ENCODE data around the gene SMG9.

Gene SMG9

GRCh38 chr19:43720936-43721335 lies 33.8 kb downstream of the SMG9 start:
- no peak for DNase-seq (ENCODE audit: extremely low read depth, low read depth)
- no peak for TF ChIP-seq CTCF (IDR thresholded peaks at IDR 0.05; ENCODE audit: low read depth, low read length)

GRCh38 chr19:43719918-43720317 lies 34.8 kb downstream of the SMG9 start:
- no peak for TF ChIP-seq CTCF (IDR thresholded peaks at IDR 0.05; ENCODE audit: low read depth, low read length)
- no peak for DNase-seq (ENCODE audit: extremely low read depth, low read depth)

GRCh38 chr19:43719378-43719868 lies 35.3 kb downstream of the SMG9 start:
- no peak for DNase-seq (ENCODE audit: extremely low read depth, low read depth)
- TF ChIP-seq CTCF (IDR thresholded peaks at IDR 0.05; ENCODE audit: low read depth, low read length), result no peak

DNA sequence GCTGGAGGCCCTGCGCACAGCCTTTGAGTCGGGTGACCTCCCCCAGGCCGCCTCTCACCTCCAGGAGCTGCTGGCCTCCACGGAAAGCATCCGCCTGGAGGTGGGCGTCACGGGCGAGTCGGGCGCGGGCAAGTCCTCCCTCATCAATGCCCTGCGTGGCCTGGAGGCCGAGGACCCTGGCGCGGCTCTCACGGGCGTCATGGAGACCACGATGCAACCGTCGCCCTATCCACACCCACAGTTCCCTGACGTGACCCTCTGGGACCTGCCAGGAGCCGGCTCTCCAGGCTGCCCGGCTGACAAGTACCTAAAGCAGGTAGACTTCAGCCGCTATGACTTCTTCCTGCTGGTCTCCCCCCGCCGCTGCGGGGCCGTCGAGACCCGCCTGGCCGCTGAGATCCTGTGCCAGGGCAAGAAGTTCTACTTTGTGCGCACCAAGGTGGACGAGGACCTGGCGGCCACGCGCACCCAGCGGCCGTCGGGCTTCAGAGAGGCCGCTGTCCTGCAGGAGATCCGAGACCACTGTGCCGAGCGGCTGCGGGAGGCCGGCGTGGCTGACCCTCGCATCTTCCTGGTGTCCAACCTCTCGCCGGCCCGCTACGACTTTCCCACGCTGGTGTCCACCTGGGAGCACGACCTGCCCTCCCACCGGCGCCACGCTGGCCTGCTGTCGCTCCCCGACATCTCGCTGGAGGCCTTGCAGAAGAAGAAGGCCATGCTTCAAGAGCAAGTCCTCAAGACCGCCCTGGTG lies 36.0 kb downstream of the SMG9 start:
- no peak for TF ChIP-seq CTCF (IDR thresholded peaks at IDR 0.05; ENCODE audit: low read depth, low read length)
- no peak for DNase-seq (ENCODE audit: extremely low read depth, low read depth)

DNA sequence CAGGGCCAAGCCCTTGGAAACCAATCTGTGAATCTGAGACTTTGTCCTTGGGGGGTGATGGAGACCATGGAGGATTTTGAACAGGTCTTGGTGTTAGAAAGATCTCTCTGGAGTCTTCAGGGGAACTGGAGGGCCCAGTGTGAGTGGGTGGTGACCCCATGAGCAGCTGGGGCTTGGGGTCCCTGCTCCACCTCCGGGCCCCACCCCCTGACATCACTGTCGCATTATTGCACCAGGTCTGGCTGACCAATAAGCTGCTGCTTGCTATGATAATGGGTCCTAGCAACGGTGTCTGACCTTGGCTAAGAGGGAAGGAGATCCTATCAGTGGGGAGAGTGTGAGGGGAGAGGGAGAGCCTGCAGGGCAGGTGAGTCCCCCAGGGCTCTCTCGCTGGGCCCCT lies 39.0 kb downstream of the SMG9 start, which contains the start of gene IRGC:
TSS of gene IRGC (plus strand) at position 301 of the 400 bp plus-strand sequence. CDS start 2,483 bp downstream, outside the sequence.
- no peak for TF ChIP-seq CTCF (IDR thresholded peaks at IDR 0.05; ENCODE audit: low read depth, low read length)
- no peak for DNase-seq (ENCODE audit: extremely low read depth, low read depth)

- no peak for DNase-seq (ENCODE audit: extremely low read depth, low read depth)
- no peak for TF ChIP-seq CTCF (IDR thresholded peaks at IDR 0.05; ENCODE audit: low read depth, low read length)
Observed at GRCh38 chr19:43713208-43713607, 41.6 kb downstream of the SMG9 start.

GRCh38 chr19:43711751-43712355 lies 42.9 kb downstream of the SMG9 start:
- TF ChIP-seq CTCF (IDR thresholded peaks at IDR 0.05; ENCODE audit: low read depth, low read length), result no peak
- DNase-seq (ENCODE audit: extremely low read depth, low read depth), result no peak

Measured in AG09319 (cell line).